ENCODE results near the gene TRIM16.
"Not testable (repeated sequence)": the region's sequence is repeated elsewhere in the genome, so short reads cannot be mapped to it uniquely, and the experiment has no call there.

- TF ChIP-seq POLR2A, CTCF, POLR2AphosphoS5 (IDR thresholded peaks at IDR 0.05): not testable (repeated sequence)
Measured at GRCh38 chr17:15583313-15583712, 100.8 kb downstream of the TRIM16 start.
